HepG2 (cell line): ENCODE measurements around the gene DBNDD1. TPM values are rescaled to one million over a fixed set of nuclear protein-coding genes. Genes with fewer than 3 reads are reported as not detected.

Experiments used
- BCLAF1 ChIP-seq: fragments of 450-650 bp; IDR thresholded peaks from 2 replicates; pipeline ENCODE4 v1.6.1; 2017; ENCODE audit warnings: mild to moderate bottlenecking
- CCAR2 ChIP-seq: fragments of 200-400 bp; formaldehyde crosslinking; optimal IDR thresholded peaks from 2 replicates; pipeline ENCODE3; 2018; ENCODE audit warnings: low read depth, mild to moderate bottlenecking, low read length, moderate library complexity
- CENPX ChIP-seq: sonication (generic); formaldehyde crosslinking; IDR thresholded peaks from 2 replicates; pipeline ENCODE4 v1.9.0; 2021; ENCODE audit warnings: mild to moderate bottlenecking, missing genetic modification reagents, moderate library complexity
- CHCHD3 ChIP-seq: sonication (generic); formaldehyde crosslinking; IDR thresholded peaks from 2 replicates; pipeline ENCODE4 v1.8.0; 2022; ENCODE audit warnings: mild to moderate bottlenecking, missing genetic modification reagents, moderate library complexity
- NFKB2 ChIP-seq: sonication (generic); formaldehyde crosslinking; IDR thresholded peaks from 2 replicates; pipeline ENCODE4 v1.4.0; 2020; ENCODE audit warnings: missing genetic modification reagents, borderline replicate concordance
- SAFB2 ChIP-seq: sonication (generic); formaldehyde crosslinking; IDR thresholded peaks from 2 replicates; pipeline ENCODE4 v1.5.1; 2020; ENCODE audit warnings: missing genetic modification reagents, low read depth, mild to moderate bottlenecking, borderline replicate concordance
- ZBTB40 ChIP-seq, 2 experiments: fragments of 450-650 bp in 1 of 2; sonication (generic) in 1 of 2; formaldehyde crosslinking in 1 of 2; IDR thresholded peaks; 2 replicates each; pipeline versions ENCODE4 v1.6.1 to v1.8.0; 2016 to 2022; ENCODE audit warnings: antibody characterized with exemption in 1 of 2, mild to moderate bottlenecking in 1 of 2, missing genetic modification reagents in 1 of 2
- ZNF615 ChIP-seq: sonication (generic); formaldehyde crosslinking; IDR thresholded peaks from 2 replicates; pipeline ENCODE4 v1.5.0; 2020; ENCODE audit warnings: mild to moderate bottlenecking, missing genetic modification reagents, borderline replicate concordance
- ZNF619 ChIP-seq: sonication (generic); formaldehyde crosslinking; IDR thresholded peaks from 2 replicates; pipeline ENCODE4 v1.4.0; 2020; ENCODE audit warnings: mild to moderate bottlenecking, missing genetic modification reagents
- polyA plus RNA-seq, 8 experiments: library from polyadenylated mRNA; depleted of rRNA in 3 of 8; stranded (reverse) in 7 of 8; unstranded in 1 of 8; fragments of >200 nt; fragmentation: Illumina TruSeq in 4 of 8; extraction: Trizol in 4 of 8; gene quantifications; 2 replicates each; pipeline versions ENCODE4 v1.2.1 to v1.2.3, GENCODE V29; 2011 to 2016; ENCODE audit warnings: low read depth in 4 of 8, missing spikeins in 1 of 8, mixed read lengths in 1 of 8; ENCODE audit not compliant: insufficient read depth in 1 of 8
- total RNA-seq, 5 experiments: library from RNA; depleted of rRNA; stranded (reverse); fragments of >200 nt; fragmentation: Illumina TruSeq; extraction: Trizol; gene quantifications; 2 replicates each; pipeline ENCODE4 v1.2.3, GENCODE V29; 2016; ENCODE audit warnings: low read depth in 1 of 5

The DBNDD1 gene
- total and polyA plus RNA-seq, 2 of the 13 experiments (the other 11 are each of a cell fraction or from before 2014, with no cell fraction given) = 17.0 to 40.4 TPM

GRCh38 chr16:90019543-90020259, 445 bp upstream of the DBNDD1 start (continued):
- TF ChIP-seq CHCHD3 (no peak), ZBTB40 (IDR thresholded peaks at IDR 0.05) (no peak), ZBTB40 (CRISPR knock-in tag; IDR thresholded peaks at IDR 0.05) (no peak), SAFB2 (CRISPR knock-in tag) (no peak), ZNF619 (no peak), NFKB2 (no peak), BCLAF1 (no peak), ZNF615 (CRISPR knock-in tag) (no peak), CENPX (CRISPR knock-in tag) (no peak), CCAR2 (no peak)
